PC-9 (cell line): ENCODE measurements around the gene SHKBP1.

Experiments
- CTCF ChIP-seq: fragments of 200-600 bp; sonication (generic); conservative IDR thresholded peaks from 2 replicates; pipeline ENCODE4 v1.6.1; 2017; ENCODE audit warnings: mixed run types, antibody characterized with exemption, mild to moderate bottlenecking, moderate library complexity
- EZH2 ChIP-seq: fragments of 200-600 bp; sonication (generic); IDR thresholded peaks from 2 replicates; pipeline ENCODE4 v1.8.0; 2017; ENCODE audit warnings: antibody characterized with exemption, low read depth

DNA sequence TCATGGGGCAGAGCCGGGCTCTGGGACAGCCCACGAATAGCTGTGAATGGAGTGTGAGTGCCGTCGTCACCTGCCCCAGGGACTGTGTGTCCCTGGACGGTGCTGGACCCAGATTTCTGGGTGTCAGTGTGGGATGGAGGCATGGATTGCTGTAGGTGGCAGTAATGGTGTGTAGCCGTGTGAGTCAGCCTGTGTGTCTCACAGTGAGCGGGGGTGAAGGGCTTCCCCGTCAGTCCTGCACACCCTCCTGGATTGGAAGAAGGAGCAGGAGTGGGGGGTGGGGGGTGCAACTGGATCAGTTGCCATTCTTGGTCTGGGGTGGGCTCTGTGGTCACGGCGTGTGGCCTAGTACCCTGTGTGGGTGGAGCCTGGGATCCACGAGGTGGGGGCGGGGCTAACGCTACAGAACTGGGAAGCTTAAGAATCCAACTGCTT lies 18.0 kb downstream of the SHKBP1 start:
- TF ChIP-seq CTCF, result no peak
- no peak for TF ChIP-seq EZH2
